Endothelial cell of umbilical vein (primary cell): Measurements from ENCODE around the gene CD99L2. TPM values are rescaled to one million over a fixed set of nuclear protein-coding genes. Genes with fewer than 3 reads are reported as not detected.

Experiments used
- BruUV-seq: library from RNA; stranded (reverse); fragments of 400-500 nt; replicated peaks from 2 replicates; lab custom pipeline; 2021; lab: Mats Ljungman, UMichigan
- CTCF ChIA-PET: fragments of 300-600, 350-600 bp; sonication (Branson Sonifier 250); formaldehyde crosslinking; loops from one replicate; lab custom pipeline; 2021; ENCODE audit warnings: antibody characterized with exemption, inconsistent platforms; lab: Charles Lee
- POLR2A ChIA-PET: fragments of 300-600, 350-600 bp; sonication (Branson Sonifier 250); formaldehyde crosslinking; loops from one replicate; lab custom pipeline; 2021; ENCODE audit warnings: antibody characterized with exemption, inconsistent platforms; lab: Charles Lee
- DNase-seq: peaks from one replicate; pipeline ENCODE4 v3.0.0-alpha.2; 2011; ENCODE audit warnings: low read depth, low spot score
- FAIRE-seq: peaks from 2 replicates; lab custom pipeline; 2011; peaks lifted over from hg19 to GRCh38; lab: Jason Lieb, UNC
- H2AFZ ChIP-seq: 2 replicates; pipeline ENCODE4 v1.6.0; 2012; ENCODE audit warnings: low read depth, low read length, control low read depth, inconsistent platforms
- H3K27ac ChIP-seq: 2 replicates; pipeline ENCODE4 v1.5.1; 2011; ENCODE audit warnings: low read depth, mild to moderate bottlenecking, control low read depth, low read length, moderate library complexity; ENCODE audit not compliant: insufficient read depth
- H3K27me3 ChIP-seq, 2 experiments: 2 replicates each; pipeline versions ENCODE4 v1.6.0 to v1.6.1; 2011; ENCODE audit warnings: low read length in 2 of 2, mixed read lengths in 1 of 2; ENCODE audit not compliant: control insufficient read depth in 2 of 2, insufficient read depth in 2 of 2
- H3K36me3 ChIP-seq, 2 experiments: 2 replicates in 1 of 2; 3 replicates in 1 of 2; pipeline ENCODE4 v1.5.1; 2011; ENCODE audit warnings: low read length in 2 of 2, mild to moderate bottlenecking in 1 of 2, moderate library complexity in 1 of 2; ENCODE audit not compliant: control insufficient read depth in 2 of 2, insufficient read depth in 2 of 2; ENCODE audit errors: extremely low read depth in 1 of 2
- H3K4me1 ChIP-seq: 3 replicates; pipeline ENCODE4 v1.5.1; 2011; ENCODE audit warnings: mild to moderate bottlenecking, low read length; ENCODE audit not compliant: control insufficient read depth, insufficient read depth; ENCODE audit errors: extremely low read depth
- H3K4me2 ChIP-seq: 2 replicates; pipeline ENCODE4 v1.6.1; 2011; ENCODE audit warnings: low read length, control low read depth, mixed read lengths; ENCODE audit not compliant: insufficient read depth
- H3K4me3 ChIP-seq, 3 experiments: fragments of 200-600 bp in 1 of 3; sonication (generic), shearing (Covaris generic) in 1 of 3; replicated peaks in 1 of 3; 2 replicates each; pipeline ENCODE4 v1.5.1; 2011 to 2016; ENCODE audit warnings: control low read depth in 3 of 3, low read length in 3 of 3, mild to moderate bottlenecking in 2 of 3, inconsistent platforms in 1 of 3, low read depth in 1 of 3, moderate library complexity in 1 of 3; ENCODE audit not compliant: insufficient read depth in 1 of 3
- H3K79me2 ChIP-seq: 2 replicates; pipeline ENCODE4 v1.6.0; 2012; ENCODE audit warnings: low read length, inconsistent platforms; ENCODE audit not compliant: control insufficient read depth, insufficient read depth
- H3K9ac ChIP-seq: replicated peaks from 2 replicates; pipeline ENCODE3; 2011; ENCODE audit warnings: low read length, control low read depth; ENCODE audit not compliant: insufficient read depth; ENCODE audit errors: extremely low read depth
- H3K9me1 ChIP-seq: replicated peaks from 3 replicates; pipeline ENCODE4 v1.6.0; 2011; ENCODE audit warnings: mild to moderate bottlenecking, low read length; ENCODE audit not compliant: control insufficient read depth, insufficient read depth; ENCODE audit errors: extremely low read depth
- H3K9me3 ChIP-seq: replicated peaks from 2 replicates; pipeline ENCODE4 v1.5.1; 2012; ENCODE audit warnings: low read length, inconsistent platforms; ENCODE audit not compliant: control insufficient read depth, insufficient read depth
- H4K20me1 ChIP-seq: replicated peaks from 2 replicates; pipeline ENCODE3; 2011; ENCODE audit warnings: mild to moderate bottlenecking, low read length; ENCODE audit not compliant: control insufficient read depth, insufficient read depth; ENCODE audit errors: extremely low read depth
- CTCF ChIP-seq, 2 donors: IDR thresholded peaks; 1 replicate in 1 of 2; 2 replicates in 1 of 2; pipeline ENCODE4 v1.5.1; 2011; ENCODE audit warnings: low read length in 2 of 2, mild to moderate bottlenecking in 2 of 2, moderate library complexity in 2 of 2, control low read depth in 1 of 2, inconsistent platforms in 1 of 2, low read depth in 1 of 2; ENCODE audit not compliant: insufficient read depth in 1 of 2; ENCODE audit errors: extremely low read depth in 1 of 2
- EZH2 ChIP-seq: IDR thresholded peaks from 2 replicates; pipeline ENCODE4 v1.6.1; 2012; ENCODE audit warnings: borderline replicate concordance, low read depth, mild to moderate bottlenecking, moderate library complexity, low read length, inconsistent platforms; ENCODE audit not compliant: severe bottlenecking
- FOS ChIP-seq: IDR thresholded peaks from 2 replicates; pipeline ENCODE4 v1.6.1; 2011; ENCODE audit warnings: mild to moderate bottlenecking, low read length, moderate library complexity, borderline replicate concordance; ENCODE audit not compliant: insufficient read depth
- GATA2 ChIP-seq: IDR thresholded peaks from 2 replicates; pipeline ENCODE4 v1.7.0; 2011; ENCODE audit warnings: low read depth, mild to moderate bottlenecking, moderate library complexity, mixed read lengths, low read length; ENCODE audit not compliant: insufficient read length, insufficient read depth
- JUN ChIP-seq: IDR thresholded peaks from 2 replicates; pipeline ENCODE4 v1.6.1; 2011; ENCODE audit warnings: borderline replicate concordance, low read depth; ENCODE audit not compliant: insufficient read length, insufficient read depth
- MAX ChIP-seq: IDR thresholded peaks from 2 replicates; pipeline ENCODE4 v1.6.1; 2011; ENCODE audit not compliant: insufficient read depth, insufficient read length
- MYC ChIP-seq: IDR thresholded peaks from one replicate; pipeline ENCODE4 v1.6.1; 2011; ENCODE audit warnings: mild to moderate bottlenecking, low read depth, low read length
- POLR2A ChIP-seq: IDR thresholded peaks from 2 replicates; pipeline ENCODE4 v1.6.1; 2012; ENCODE audit warnings: low read depth, mild to moderate bottlenecking, control low read depth, low read length
- POLR2AphosphoS5 ChIP-seq: IDR thresholded peaks from 2 replicates; pipeline ENCODE4 v1.6.1; 2012; ENCODE audit warnings: low read depth, mild to moderate bottlenecking, control low read depth, low read length, moderate library complexity; ENCODE audit not compliant: insufficient read depth
- dilution Hi-C: fragments of 300-500 bp; cut with MboI; formaldehyde crosslinking; loops from one replicate; pipeline ENCODE4 v1.15.0; 2019; ENCODE audit warnings: low sequenced_read_pairs; ENCODE audit not compliant: extremely low pct_ligation_motif_present
- intact Hi-C: fragments of 100-400 bp; cut with micrococcal nuclease; formaldehyde crosslinking; loops from one replicate; pipeline ENCODE4 v1.10.0; 2022
- polyA plus RNA-seq, 4 experiments: library from polyadenylated mRNA; depleted of rRNA in 3 of 4; stranded (reverse) in 3 of 4; unstranded in 1 of 4; fragments of >200 nt; gene quantifications; 2 replicates each; pipeline versions ENCODE4 v1.2.1 to v1.2.3, GENCODE V29; 2011 to 2012; ENCODE audit warnings: missing spikeins in 1 of 4
- total RNA-seq: library from RNA; stranded (reverse); gene quantifications from 2 replicates; pipeline ENCODE4 v1.2.3, GENCODE V29; 2021

The CD99L2 gene
- total and polyA plus RNA-seq, 2 donors (not counting 3 experiments of a cell fraction or from before 2014, with no cell fraction given), result 33.2 to 43.4 TPM

DNA sequence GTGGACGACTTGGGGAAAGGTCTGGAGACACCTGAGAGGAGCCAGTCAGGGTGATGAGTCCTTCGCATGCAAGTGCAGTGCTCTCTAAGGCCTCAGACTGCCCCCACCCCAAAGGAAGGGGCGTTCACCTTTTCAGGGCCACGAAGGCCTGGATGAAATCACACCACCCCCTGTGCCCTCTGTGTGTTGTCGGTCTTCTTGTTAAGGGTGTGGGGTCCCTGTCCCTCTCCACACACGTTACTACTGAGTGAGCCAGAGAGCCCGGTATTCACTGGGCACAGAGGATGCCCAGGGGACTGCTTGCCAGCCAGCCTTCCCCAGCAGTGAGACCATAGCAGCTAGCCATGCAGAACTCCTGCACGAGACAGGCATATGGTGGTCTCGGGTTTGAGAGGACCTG, 133.2 kb downstream of the CD99L2 start:
- no peak overlapping the region for H3K27ac ChIP-seq
- no peak for TF ChIP-seq POLR2AphosphoS5
- no peak for TF ChIP-seq EZH2
- TF ChIP-seq CTCF (IDR thresholded peaks at IDR 0.05; ENCODE audit: extremely low read depth in 1 of 2, insufficient read depth in 1 of 2, low read depth in 1 of 2, low read length in 2 of 2), result no peak
- no peak for TF ChIP-seq FOS
- TF ChIP-seq MYC, result no peak
- TF ChIP-seq GATA2, result no peak
- TF ChIP-seq MAX, result no peak
- TF ChIP-seq JUN, result no peak
- no peak for TF ChIP-seq POLR2A
- no peaks in the 10 kb centered on the region for H3K36me3 ChIP-seq
- dilution Hi-C loops, result no loop called here
- no peak for FAIRE-seq
- no peaks in the 10 kb centered on the region for H3K9me3 ChIP-seq
- no peaks in the 10 kb centered on the region for H3K9me1 ChIP-seq
- no peak overlapping the region for H2AFZ ChIP-seq
- no peak overlapping the region for H3K4me2 ChIP-seq
- no peaks in the 10 kb centered on the region for H3K79me2 ChIP-seq
- BruUV-seq, result no TSS peak
- H3K4me1 ChIP-seq, result no peaks in the 10 kb centered on the region
- no peak for DNase-seq
- H3K9ac ChIP-seq, result no peak overlapping the region
- H3K27me3 ChIP-seq, result no peaks in the 10 kb centered on the region
- intact Hi-C loops, result no loop called here
- POLR2A ChIA-PET, result no interaction called here
- no peaks in the 10 kb centered on the region for H4K20me1 ChIP-seq
- no peak overlapping the region for H3K4me3 ChIP-seq
- CTCF ChIA-PET, result interaction anchor here (1.9 to 2.6 kb wide), 2 partner anchors 316 to 317 kb away, joined by 6 to 13 read pairs; no protein-coding TSS in a partner anchor
